Stimulated activated CD4-positive, alpha-beta T cell treated with anti-CD3 and anti-CD28 coated beads, Interleukin-1b, Interleukin-23, amount 100 ng/mL, for 4 hours (primary cell): ENCODE data around the gene CYP2C19.
"Not testable (repeated sequence)": the region's sequence is repeated elsewhere in the genome, so short reads cannot be mapped to it uniquely, and the experiment has no call there.

Experiments used
- DNase-seq, 2 donors: peaks; one replicate each; pipeline ENCODE4 v3.0.0-alpha.2; 2020; ENCODE audit warnings: low read depth in 2 of 2

Gene CYP2C19

GRCh38 chr10:94879214-94879613 lies 116.7 kb downstream of the CYP2C19 start:
- DNase-seq: no peak

GRCh38 chr10:94889123-94889522 lies 126.6 kb downstream of the CYP2C19 start:
- no peak for DNase-seq

GRCh38 chr10:94890264-94891022 lies 128.0 kb downstream of the CYP2C19 start:
- DNase-seq: no peak

DNA sequence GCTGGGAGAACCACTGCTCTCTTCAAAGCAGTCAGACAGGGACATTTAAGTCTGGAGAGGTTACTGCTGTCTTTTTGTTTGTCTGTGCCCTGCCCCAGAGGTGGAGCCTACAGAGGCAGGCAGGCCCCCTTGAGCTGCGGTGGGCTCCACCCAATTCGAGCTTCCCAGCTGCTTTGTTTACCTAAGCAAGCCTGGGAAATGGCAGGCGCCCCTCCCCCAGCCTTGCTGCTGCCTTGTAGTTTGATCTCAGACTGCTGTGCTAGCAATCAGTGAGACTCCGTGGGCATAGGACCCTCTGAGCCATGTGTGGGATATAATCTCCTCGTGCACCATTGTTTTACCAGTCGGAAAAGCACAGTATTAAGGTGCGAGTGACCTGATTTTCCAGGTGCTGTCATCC lies 135.9 kb downstream of the CYP2C19 start:
- not testable (repeated sequence) for DNase-seq

DNA sequence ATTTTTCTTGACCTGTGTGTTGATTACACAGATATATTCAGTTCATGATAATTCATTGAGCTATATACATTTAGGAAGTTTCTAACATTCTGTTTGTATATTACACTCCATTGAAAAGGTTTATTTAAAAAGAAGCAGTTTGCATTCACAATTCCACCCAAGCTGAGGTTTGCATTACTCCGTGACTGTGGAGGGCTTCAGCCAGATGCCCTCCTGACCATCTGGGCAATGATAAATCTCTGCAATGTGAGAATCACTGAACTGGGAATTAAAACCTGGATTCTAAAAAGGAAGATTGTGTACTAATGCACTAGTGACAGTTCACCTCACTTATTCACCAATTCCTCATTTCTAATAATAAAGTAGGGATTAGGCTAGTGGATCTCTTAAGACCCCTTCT lies 139.6 kb downstream of the CYP2C19 start:
- no peak for DNase-seq

GRCh38 chr10:94902570-94902969 lies 140.1 kb downstream of the CYP2C19 start:
- no peak for DNase-seq
